HG02884 (cell line): ENCODE data around the gene GPR78.
"Not testable (repeated sequence)": the region's sequence is repeated elsewhere in the genome, so short reads cannot be mapped to it uniquely, and the experiment has no call there.

ENCODE experiments used
- ATAC-seq: cut with Tn5 transposase; IDR thresholded peaks from one replicate; pipeline ENCODE4 v1.9.1; 2021; ENCODE audit warnings: mild to moderate bottlenecking, moderate library complexity; ENCODE audit not compliant: unreplicated experiment

GPR78 gene

GRCh38 chr4:8560265-8561047 lies 19.7 kb upstream of the GPR78 start:
- ATAC-seq: no peak

DNA sequence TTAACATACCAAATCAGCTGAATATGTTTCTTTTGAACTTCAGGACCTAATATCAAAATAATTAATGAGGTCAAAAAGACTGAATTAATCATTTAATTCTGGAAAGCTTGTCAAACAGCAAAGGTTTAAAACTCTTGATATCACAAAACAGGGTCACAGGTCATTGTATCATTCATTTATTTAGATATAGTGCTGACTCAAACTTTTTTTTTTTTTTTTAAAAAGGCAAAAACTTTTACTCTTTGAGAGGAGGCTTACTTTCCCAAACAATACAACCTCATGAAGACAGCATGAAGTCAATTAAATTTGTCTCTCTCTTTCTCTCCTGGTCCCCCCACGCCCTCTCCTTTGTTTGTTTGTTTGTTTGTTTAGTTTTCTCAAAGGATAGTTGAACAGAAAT lies 15.6 kb upstream of the GPR78 start:
- ATAC-seq: no peak

DNA sequence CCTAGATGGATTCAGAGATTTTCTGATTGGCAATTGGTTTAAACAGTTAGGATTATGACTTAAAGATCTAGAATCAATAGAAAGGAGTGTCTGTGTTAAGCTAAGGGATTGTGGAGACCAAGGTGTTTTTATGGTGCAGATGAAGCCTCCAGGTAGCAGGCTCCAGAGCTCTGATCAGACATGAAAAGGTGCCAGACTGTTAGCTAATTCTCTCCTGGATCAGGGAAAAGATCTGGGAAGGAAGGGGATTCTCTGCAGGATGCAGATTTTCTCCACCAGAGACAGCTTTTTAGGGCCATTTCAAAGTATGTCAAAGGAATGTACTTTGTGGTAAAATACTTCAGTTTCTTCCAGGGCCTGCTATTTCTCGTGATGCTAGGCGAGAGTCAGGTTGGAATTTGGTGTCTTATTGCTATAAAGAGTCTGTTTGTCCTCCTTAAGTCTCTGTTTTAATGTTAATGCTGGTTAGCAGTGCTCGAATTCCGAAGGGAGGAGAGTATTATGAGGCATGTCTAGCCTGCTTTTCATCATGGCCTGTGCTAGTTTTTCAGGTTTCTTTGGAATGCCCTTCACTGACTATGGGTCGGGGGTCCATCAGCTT lies 12.0 kb upstream of the GPR78 start:
- ATAC-seq: no peak

- no peak for ATAC-seq
Observed at GRCh38 chr4:8570201-8570600, 10.0 kb upstream of the GPR78 start.

GRCh38 chr4:8571702-8572685 lies 8.2 kb upstream of the GPR78 start:
- no peak for ATAC-seq

- ATAC-seq: no peak
Observed at GRCh38 chr4:8573266-8573665, 6.9 kb upstream of the GPR78 start.

DNA sequence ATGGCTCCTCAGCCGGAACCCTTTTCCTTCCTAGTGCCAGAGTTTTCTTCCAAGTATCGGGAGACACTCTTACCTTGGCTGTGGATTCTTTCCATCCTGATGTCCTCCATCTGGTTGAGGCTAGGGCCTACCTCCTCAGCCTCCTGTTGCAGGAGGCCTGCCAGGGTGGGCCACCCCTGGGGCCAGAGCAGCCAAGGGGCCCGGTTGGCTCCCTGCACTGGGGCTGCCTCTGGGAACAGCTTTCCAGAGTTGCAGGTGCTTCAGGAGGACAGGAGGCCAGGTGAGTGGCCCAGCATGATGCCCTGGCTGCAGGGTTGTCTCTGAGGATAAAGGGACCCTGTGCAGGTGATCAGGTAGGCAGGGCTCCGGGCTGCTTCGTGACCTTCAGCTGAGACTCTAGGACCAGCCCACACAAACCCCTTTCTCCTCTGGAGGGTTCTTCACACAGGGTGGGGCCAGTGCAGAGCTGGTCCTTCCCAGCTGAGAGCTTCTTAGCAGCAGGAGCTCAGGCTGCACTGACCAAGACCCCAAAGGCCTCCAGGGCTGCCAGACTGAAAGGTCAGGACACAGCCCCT lies 5.3 kb upstream of the GPR78 start:
- ATAC-seq: no peak

DNA sequence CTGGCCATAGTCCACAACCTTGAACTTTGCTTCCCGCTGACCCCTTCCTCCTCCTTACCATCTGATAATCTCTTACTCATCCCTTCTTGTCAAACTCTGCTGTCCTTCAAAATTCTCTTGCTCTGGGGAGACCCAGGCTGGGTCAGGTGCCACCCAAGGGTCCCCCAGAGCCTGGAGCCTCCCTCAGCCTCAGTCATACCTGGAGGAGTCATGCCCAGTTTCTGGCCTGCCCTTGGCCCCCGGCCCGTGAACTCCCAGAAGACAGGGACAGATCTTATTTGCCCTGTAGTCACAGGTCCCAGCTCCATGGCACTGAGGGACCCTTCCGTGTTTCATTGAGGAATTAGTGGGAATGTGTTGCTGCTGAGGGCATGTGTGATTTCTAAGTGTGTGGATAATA lies 4.7 kb upstream of the GPR78 start:
- no peak for ATAC-seq

- ATAC-seq: not testable (repeated sequence)
Observed at GRCh38 chr4:8576591-8576990, 3.6 kb upstream of the GPR78 start.

DNA sequence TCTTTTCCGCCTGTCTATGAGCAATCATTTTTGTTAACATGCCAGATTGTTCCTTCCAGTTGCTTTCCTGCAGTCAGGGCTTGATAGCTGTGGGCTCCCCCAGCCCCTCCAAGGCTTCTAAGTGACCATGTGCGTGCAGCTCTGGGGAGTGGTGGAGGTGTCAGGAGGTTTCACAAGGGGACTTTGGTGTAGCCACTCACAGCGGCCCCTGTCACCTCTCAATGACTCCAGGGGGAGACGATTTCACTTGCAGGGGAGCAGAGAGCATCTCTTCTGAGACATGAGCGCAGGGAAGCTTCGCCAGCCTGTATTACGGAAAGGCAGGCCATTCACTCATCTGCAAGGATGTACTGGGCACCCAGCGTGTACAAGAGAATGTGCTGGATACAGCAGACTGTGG lies 3.1 kb upstream of the GPR78 start:
- ATAC-seq: no peak

- ATAC-seq: no peak
Observed at GRCh38 chr4:8577972-8578371, 2.2 kb upstream of the GPR78 start.

- ATAC-seq: no peak
Observed at GRCh38 chr4:8578717-8579116, 1.5 kb upstream of the GPR78 start.

DNA sequence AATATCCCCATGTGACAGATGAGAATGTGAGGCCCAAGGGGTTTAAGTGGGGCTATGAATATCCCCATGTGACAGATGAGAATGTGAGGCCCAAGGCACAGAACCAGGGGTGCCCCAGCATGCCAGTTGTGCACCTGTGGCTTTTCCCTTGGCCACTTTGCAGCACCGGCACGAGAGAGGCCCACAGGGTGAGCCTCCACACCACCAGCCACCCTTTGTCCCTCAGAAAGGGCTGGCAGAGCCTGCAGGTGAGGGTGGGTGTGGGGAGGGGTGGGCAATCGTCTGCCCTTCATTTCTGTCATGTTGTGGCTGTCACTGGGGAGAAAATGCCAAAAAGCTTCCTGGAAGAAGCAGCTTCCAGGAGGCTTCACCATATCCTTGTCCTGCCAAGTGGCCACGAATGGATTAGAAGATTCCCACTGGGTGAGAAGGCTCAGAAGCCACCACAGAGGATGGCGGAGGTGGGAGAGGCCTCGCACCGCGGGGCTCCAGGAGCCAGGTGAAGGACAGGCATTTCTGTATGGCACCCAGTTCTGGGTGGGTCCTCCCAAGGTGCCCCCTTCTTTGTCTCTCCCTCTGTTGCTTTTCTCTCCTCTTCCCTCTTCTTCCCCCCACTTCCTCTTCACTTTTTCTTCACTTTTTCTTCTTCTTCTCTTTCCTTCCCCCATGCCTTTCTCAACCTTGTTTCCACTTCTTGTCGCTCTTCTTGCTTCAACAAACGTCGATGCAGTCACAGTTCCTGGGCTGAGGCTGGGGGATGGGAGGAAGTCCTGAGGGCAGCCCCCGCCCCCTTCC lies 469 bp upstream of the GPR78 start:
- ATAC-seq: no peak

DNA sequence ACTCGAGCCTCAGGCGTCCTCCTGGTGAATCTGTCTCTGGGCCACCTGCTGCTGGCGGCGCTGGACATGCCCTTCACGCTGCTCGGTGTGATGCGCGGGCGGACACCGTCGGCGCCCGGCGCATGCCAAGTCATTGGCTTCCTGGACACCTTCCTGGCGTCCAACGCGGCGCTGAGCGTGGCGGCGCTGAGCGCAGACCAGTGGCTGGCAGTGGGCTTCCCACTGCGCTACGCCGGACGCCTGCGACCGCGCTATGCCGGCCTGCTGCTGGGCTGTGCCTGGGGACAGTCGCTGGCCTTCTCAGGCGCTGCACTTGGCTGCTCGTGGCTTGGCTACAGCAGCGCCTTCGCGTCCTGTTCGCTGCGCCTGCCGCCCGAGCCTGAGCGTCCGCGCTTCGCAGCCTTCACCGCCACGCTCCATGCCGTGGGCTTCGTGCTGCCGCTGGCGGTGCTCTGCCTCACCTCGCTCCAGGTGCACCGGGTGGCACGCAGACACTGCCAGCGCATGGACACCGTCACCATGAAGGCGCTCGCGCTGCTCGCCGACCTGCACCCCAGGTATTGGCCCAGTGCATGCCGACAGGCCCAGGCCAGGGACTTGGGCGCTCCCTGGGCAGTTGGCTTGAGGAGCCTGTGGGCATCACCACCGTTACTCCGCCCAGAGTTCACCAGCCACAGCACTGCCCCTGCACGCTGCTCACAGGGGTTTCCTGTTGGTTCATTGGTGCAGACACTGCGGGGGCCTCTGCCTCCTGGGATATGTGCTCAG lies 1.1 kb downstream of the GPR78 start:
- ATAC-seq: no peak

DNA sequence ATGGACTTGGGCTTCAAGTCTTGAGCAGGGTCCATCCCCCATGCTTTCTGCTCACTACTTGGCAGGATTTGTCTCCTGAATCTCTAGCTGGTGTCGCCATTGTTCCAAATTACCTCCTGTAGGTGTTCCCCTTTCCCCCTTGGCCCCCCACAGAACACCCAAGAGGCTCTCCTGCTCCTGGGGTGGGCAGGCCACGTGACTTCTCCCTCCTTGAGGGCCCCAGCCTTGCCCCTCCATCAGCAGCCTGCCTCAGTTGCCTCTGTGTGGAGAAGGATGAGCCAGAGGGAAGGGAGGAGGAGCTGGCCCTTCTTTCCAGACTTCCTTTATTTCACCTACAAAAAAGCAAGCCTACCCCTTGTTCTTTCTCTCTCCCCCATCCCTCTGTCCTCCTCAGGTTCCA lies 1.8 kb downstream of the GPR78 start:
- ATAC-seq: no peak

- no peak for ATAC-seq
Observed at GRCh38 chr4:8582436-8582835, 2.2 kb downstream of the GPR78 start.

DNA sequence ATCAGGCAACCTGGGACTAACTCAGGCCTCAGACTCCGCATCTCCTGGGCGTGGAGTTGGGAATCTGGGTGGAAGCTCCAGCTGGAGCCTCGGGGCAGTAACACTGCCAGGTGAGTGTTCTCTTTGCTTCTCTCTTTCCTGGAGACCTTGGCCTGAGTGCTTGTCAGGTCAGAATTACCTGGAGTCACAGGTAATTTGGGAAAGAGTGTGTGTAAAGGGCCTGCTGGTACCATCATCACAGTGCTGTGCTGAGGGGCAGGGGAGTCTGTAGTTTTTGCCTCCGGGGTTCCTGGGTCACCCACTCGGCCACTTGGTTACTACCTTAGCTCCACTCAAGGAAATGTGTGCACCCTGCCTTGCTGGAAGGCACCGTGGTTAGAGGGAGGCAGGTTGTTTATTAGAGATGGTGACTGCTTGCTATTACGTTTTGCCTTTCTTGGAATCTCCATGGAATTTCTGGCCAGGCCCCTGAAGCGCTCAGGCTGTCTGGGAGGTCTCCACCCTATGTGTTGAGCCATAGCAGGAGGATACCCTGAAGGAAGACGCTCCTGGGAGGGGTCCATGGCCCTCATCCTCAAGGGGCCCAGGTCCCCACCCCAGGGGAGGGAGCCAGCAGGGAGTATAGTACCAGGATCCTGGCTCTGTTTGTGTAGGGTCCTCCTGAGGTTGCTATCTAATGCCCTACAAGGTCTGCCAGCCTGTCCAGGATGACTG lies 2.9 kb downstream of the GPR78 start:
- no peak for ATAC-seq

DNA sequence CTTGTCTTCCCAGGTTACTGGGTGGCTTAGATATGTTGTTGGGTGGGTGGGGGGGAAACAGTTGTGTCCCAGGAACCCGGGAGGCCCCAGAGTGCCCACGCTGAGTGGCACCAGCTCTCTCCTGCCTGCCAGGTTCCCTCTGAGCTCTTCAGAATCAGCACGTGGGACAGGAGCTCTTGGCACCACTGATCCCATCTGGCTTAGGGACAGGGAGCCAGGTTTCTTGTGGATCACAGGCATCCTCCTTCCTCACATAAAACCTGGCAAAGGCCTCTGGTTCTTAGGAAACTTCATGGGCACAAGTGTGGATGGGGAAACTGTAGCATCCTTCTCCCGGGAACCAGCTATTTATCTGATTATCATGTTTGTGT lies 3.4 kb downstream of the GPR78 start:
- ATAC-seq: no peak

GRCh38 chr4:8585186-8585585 lies 5.0 kb downstream of the GPR78 start:
- ATAC-seq: no peak
